ENCODE results near the gene PRELID1.

GRCh38 chr5:177336603-177337494, 33.2 kb downstream of the PRELID1 start:
- TF ChIP-seq CTCF (conservative IDR thresholded peaks at IDR 0.05 in 1 of 2, IDR thresholded peaks at IDR 0.05 in 1 of 2; ENCODE audit: extremely low read depth in 1 of 2, insufficient read depth in 1 of 2, low read depth in 1 of 2, low read length in 2 of 2) (no peak), EZH2 (IDR thresholded peaks at IDR 0.05; ENCODE audit: borderline replicate concordance, low read length) (no peak)

Measured in mammary epithelial cell (primary cell).